Ramos (cell line): ENCODE measurements around the gene PLCH2.
"Not testable (repeated sequence)": the region's sequence is repeated elsewhere in the genome, so short reads cannot be mapped to it uniquely, and the experiment has no call there.

ENCODE experiments used
- in situ Hi-C: fragments of 300-500 bp; cut with MboI; formaldehyde crosslinking; loops from one replicate; pipeline ENCODE4 v1.14.3; 2022; ENCODE audit warnings: low sequenced_read_pairs; ENCODE audit not compliant: unreplicated experiment

PLCH2 gene

DNA sequence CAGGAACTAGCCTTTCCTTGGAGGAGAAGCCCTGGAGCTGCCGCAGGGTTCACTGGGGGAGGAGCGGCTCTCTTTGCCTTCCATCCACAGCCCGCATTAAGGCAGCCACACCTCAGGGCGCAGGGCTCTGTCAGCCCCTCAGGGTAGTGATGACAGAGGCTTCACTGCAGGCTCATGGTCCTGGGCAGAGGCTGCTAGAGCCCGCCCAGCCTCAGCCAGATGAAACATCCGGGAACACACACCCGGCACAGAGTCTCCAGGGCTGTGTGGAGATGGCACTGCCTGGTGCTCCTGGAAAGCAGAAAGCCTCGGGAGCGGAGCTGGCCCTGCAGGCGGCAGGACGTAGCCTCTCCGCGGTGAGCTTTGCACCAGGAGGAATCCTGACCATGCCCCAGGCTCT is 34.3 kb upstream of the PLCH2 start:
- in situ Hi-C loops = no loop called here

DNA sequence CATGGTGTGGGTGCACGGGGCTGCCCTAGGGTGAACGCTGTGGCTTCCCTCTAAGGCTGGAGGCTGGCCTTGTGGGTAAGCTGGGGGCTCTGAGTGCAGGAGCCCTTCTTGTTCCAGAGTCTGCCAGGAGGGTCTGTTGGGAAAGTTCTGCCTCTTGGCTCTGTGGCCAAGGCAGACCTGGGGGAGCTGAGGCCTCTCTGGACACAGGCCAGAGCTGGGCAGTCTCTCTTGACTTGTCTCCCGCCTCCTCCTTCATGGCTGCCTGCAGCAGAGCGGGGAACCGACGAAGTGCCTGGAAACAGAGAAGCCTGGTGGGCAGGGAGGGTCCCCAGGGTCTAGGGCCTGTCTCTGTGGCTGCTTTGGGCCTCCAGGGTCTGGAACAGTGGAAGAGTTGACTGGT is 33.4 kb upstream of the PLCH2 start:
- in situ Hi-C loops = no loop called here

DNA sequence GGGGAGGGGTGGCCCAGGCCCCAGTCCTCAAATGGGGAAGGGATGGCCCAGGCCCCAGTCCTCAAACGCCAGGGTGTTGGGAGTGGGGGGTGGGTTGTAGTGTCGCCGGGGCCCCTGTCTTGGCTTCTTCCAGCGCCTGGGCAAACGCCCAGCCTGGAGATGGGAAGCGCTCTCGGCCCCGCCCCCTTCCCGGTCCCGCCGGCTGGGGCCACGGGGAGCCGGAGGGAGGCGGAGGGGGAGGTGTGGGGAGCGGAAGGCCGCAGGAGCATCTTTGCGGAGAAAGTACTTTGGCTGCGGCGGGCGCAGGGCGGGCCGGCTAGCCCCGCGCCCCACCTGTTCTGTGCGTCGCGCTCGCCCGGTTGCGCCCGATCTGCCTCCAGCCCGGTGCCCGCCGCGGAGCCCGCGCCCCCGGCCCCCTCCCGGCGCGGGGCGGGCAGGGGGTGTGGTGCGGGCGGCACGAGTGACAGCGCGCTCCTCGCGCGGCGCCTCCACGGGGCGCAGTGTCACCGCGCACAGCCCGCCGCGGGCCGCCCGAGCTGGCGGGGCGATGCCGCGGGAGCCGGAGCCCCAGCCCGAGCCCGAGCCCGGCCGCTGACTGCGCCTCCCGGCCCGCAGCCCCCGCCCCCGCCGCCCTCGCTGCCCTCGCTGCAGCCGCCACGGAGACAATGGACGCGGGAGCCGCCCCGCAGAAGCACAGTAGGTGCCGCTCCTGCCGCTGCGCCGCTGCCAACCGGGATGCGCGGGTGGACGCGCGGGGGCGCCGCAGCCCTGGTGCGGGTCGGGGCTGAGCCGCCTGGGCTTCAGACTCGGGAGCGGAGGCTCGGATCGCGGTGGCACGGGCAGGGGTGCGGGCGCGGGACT is 32.6 kb upstream of the PLCH2 start:
- in situ Hi-C loops = no loop called here

DNA sequence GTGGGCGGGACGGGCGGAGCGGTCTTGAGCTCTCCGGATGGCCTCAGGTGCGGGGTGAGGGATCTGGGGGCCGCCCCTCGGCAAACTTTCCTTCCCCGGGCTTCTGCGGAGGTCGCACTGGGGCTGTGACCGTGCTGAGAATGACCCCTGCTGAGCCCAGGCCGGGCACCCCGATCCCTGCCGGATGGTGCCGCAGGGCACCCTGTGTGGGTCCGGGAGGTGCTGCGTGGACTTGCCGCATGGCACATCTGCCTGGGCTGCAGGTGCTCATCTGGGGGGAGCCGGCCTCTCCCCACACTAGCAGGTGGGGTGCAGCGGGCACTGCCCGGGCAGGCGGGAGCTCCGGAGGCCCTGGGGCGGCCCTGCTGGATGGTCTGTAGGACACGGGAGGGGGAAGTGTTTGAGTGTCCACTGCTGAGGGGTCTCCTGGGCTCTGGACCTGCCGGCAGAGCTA is 31.9 kb upstream of the PLCH2 start:
- in situ Hi-C loops = no loop called here

DNA sequence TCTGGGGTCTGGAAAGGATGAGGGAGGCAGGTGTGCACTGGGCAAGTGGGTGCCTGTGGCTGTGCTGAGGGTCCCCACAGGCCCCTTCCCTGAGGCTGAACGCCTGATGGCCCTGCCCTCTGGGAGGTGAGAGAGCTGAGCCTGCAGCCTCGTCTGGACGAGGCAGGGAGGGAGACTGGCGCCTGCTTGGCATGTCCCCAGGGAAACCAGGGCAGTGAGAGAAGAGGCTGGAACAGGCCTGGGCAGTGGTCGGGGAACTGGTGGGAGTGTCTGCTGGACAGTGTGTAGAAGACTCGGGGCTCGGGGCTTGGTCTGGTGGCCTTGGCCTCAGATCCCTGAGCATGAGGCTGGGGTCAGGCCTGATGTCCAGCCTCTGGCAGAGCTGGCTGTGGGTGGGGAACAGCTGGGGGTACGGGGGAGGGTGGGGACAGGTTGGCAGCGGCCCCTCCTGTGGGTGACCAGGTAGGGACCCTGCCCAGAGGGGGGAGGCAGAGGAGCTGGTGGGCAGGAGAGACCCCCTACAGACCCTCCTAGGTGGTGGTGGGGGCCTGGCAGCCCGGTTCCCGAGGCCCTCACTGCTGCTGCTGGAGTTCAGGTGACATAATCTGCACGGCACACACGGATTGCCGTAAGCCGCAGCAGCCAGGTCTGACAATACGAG is 30.8 kb upstream of the PLCH2 start:
- in situ Hi-C loops = no loop called here

DNA sequence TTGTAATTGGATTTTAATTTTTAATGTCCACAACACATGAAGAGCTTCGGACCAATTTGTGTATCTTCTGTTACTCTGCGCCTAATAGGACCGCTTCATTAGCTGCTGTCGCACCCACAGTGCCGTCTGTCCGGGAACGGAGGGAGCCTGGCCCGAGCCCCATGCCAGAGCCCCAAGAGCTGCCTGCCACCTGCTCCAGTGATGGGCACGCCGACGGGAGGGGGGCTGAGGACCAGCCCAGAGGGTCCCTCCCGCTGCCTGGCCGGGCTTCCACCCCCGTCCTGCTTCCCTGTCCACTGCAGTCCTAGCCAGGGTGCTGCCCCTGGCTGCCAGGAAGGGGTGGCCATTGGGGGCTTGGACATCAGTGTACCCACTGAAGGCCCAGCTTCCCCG is 30.3 kb upstream of the PLCH2 start:
- in situ Hi-C loops = no loop called here

DNA sequence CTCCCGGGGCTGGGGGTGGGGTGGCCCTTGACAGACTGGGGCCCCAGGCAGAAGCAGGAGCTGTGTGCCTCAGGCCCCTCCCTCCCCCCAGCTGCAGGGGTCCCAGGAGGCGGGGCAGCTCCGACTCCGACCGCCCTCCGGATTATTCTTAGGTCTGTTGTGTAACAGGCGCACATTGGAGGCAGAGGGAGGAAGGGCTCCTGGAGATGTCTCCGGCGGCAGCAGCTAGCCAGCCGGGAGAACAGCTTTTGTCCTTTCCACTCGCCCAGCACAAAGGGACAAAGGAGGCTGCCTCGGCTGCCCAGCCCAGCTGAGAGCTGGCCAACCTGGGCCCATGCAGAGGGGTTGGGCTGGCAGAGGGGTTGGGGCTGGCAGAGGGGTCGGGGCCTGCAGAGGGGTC is 29.7 kb upstream of the PLCH2 start:
- in situ Hi-C loops = no loop called here

DNA sequence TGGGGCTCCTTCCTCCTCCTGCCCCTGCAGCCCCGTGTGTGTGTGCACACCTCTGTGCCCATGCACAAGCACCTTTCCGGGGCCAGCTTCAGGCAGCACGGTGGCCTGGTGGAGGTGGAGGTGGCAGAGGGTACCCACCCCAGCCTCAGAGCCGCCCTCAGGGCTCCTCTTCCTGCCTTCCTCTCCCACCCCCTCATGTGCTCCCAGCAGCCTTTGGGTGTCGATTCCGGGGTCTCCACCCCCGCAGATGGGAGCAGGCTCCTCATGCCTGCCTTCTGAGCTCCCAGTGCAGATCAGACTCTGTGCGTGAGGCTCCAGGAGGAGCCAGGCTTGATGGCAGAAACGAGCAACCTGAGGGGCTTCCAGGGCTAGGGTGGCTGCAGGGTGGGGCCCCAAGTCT is 29.2 kb upstream of the PLCH2 start:
- in situ Hi-C loops = no loop called here

DNA sequence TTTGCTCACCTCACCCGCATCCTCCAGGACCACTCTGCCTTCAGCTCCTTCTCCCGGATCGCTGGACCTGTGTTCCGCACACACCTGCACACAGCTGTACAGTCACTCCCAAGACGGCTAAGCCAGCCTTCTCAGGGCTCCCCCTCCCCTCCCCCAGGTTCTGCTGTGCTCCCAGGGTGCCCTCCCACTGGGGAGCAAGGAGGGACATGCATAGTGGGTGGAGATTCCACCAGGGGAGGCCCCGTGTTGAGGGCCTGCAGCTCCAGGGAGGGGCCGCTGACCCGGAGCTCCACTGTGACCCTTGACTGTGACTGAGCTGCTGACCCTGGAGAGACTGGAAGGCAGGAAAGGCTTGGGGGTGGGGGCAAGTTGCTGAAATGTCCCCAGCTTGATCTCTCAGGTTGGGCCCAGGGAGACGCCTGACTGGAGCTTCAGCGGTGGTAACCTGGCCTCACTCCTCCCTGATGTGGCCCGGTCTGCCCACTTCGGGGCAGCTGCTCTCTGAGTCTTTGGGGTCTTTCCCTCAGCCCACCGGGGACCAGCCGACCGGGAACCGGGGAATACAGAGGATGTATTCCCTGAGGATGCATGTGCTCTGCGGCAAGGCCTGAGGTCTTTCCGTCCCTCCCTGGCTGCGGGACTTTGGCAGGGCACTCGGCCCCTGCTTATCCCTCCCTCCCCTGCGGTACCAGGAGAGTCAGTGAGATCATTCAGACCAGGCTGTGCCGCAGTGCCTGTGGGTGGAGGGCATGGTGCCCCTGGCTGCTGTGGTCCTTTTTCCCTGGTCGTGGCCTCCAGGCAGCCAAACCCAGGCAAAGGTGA is 28.6 kb upstream of the PLCH2 start:
- in situ Hi-C loops = no loop called here

DNA sequence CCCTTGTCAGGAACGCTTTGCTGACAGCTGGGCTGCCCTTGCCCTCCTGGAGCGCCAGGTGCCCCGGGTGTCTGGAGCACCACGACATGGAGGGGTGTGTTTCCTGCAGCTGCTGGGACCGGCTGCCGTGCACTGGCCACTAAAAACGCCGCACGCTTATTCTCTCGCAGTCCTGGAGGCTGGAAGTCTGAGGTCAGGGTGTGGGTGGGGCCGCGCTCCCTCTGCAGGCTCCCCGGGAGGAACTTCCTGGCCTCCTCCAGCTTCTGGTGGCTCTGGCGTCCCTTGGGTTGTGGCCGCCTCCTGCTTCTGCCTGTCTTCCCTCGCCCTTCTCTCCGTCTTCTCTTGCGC is 28.0 kb upstream of the PLCH2 start:
- in situ Hi-C loops = no loop called here

DNA sequence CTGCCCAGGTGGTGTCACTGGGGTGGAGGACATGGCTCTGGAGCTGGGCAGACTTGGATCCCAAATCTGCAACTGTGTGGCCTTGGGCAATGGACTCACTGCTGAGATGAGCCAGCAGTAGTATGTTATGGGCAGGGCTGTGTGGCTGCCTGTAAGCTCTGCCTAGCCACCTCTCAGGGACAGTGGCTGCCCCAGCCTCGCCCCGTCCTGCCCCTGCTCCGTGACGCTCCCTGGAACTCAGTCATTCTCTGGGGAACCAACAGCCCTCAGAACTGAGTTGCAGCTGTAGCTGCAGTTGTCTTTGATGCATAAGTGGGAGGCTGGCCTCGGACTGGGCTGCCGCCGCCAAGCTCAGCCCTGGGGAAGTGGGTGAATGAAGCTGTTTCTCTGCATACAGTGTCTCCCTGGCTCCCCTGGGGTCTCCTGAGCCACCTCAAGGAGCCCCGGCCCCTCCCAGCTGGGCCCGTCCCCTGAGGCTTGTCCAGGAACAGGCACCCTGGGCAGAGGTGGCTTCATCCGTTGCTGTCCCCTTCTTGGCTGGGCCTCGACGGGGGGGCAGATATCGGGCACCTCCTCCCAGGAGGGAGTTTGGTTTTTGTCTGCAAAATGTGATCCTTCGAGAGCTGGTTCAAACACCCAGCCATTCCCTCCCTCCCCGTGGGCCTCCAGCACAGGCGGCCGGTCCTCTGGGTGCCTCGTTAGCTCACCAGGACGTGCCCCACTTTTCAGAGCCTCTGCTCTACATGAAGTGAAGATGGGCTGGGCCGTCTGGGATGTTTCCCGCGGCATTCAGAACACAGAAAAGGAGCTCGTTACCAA is 26.2 kb upstream of the PLCH2 start:
- in situ Hi-C loops = no loop called here

DNA sequence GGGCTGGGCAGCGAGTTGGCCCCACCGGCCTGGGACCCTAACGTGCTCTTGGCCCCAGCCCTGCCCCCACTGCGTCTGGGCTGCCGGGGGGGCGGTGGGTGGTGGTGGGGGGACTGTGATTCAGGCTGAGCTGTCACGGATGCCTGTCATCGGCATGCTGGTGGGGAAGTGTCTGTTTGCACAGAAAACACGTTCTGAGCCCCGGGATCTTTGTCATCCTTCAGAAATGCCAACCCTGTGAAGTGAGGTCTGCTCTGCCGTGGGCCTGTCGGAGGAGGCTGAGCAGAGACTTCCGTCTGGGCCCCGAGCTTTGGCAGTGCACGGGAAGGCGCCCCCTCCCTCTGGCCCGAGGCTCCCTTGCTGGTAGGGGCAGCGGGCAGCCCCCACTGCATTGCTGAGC is 24.3 kb upstream of the PLCH2 start:
- in situ Hi-C loops = no loop called here

DNA sequence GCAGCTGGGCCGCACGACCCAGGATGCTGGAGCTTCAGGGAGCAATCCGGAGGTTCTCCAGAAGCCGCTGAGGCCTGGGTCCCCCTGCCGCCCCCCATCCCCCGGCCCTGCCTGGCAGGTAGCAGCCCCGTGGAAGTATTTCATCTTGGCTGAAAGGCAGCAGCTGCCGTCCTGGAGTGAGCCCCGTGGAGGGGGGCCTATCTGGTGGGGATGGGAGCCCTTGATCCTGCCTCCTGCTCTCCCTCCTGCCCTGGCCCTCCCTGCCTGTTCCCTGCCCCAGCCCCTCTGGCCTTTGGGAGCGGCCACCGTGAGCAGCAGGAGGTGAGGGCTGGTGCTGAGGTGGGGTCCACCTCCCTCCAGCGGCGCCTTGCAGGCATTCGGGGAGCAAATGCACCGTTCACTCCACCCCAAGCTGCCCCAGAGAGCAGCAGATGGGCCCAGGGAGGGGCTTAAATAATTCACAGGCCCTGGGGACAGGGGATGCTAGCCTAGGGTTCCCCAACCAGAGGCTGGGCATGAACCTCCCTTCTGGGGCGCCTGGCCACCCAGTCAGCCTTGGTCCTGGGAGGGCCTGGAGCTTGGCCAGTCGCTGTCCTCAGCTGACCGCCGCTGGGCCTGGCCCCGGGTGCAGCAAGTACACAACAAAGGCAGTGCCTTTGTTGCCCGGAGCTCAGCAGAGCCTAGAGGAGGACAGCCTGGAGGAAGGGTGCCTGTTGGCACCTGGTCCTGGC is 23.7 kb upstream of the PLCH2 start:
- in situ Hi-C loops = no loop called here

DNA sequence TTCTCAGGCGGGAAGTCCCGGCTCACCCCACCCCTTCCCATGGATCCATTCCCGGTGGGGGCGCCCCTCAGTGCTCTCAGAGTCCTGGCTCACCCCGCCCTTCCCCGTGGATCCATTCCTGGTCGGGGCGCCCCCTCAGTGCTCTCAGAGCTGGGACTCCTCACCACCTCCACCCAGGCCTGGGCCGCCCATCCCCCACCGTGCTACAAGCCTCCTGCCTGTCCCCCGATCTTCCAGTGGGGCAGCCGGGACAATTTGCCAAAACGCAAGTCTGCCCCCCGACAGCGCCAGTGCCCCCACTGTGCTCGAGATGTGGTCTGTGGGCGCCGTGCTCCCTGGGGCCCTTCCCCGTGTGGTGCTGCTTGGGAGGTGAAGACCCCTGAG is 23.2 kb upstream of the PLCH2 start:
- in situ Hi-C loops = no loop called here

DNA sequence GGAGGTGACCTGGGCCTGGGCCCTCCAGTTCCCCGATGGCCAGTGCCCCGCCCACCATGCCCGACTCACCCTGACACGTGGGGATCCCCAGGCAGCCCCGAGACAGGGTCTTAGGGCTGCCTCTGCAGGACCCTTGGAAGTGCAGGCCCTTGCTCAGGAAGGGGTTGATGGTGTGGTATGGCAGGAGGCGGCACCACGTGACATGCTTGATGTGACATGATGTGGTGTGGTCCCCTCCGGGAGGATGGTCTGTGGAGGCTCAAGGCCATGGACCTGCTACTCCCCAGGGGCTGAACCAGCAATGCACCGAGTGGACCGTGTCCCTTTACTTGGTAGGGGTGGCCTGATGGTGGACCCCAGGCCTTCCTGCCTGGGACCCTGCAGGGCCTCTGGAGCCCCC is 21.9 kb upstream of the PLCH2 start:
- in situ Hi-C loops = no loop called here

DNA sequence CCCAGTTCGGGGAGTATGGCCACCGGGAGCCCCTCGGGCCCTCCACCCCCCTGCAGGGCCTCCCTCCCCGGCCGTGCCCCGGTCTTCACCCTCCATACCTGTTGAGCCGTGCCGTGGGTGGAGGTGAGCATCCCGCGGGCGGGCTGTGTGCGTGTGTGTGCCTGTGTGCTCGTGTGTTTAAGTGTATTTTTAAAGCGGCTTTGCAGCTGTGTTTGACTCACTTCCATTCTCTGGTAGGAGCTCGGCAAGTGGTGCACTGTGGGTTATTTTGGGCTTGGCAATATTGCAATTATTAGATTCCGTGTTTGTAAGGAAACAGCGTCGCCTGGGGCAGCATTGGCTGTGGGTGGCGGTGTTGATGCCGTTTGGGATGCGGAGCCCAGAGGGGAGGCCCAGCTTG is 20.3 kb upstream of the PLCH2 start:
- in situ Hi-C loops = no loop called here

DNA sequence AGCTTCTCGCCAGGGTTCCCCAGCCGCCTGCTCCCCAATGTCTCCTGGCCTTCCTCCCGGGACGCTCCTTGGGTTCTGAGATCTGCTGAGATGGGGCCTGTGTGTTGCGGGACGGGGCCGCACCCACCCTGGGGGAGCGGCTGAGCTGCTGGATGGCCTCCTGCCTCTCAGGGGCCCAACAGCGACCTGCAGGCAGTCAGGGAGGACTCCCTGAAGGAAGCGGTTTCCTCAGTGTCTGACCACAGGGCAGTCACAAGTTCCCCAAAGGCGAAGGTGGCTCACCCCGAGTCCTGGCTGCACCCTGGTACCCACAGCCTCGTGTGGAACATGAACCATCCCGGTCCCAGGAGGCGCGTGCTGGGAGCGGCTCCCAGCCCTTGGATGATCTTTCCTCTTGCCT is 18.6 kb upstream of the PLCH2 start:
- in situ Hi-C loops = no loop called here

DNA sequence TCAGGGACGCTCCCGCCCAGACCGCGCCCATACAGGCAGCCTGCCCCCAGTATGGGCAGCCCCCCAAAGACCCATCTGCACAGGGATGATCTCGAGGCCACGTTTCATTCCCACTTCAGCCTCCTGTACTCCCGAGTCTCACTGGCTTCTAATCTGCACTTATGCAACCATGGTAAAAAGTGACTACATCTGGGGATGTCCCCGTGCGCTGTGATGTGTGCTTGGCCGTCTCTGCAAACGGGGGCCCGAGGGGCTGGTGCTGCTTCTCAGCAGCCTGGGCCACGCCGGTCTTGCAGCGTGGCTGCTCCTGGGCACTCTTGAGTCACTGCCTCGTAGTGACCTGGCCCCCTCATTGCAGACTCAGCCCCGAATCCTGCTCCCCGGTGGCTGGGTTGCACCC is 17.4 kb upstream of the PLCH2 start:
- in situ Hi-C loops = no loop called here

DNA sequence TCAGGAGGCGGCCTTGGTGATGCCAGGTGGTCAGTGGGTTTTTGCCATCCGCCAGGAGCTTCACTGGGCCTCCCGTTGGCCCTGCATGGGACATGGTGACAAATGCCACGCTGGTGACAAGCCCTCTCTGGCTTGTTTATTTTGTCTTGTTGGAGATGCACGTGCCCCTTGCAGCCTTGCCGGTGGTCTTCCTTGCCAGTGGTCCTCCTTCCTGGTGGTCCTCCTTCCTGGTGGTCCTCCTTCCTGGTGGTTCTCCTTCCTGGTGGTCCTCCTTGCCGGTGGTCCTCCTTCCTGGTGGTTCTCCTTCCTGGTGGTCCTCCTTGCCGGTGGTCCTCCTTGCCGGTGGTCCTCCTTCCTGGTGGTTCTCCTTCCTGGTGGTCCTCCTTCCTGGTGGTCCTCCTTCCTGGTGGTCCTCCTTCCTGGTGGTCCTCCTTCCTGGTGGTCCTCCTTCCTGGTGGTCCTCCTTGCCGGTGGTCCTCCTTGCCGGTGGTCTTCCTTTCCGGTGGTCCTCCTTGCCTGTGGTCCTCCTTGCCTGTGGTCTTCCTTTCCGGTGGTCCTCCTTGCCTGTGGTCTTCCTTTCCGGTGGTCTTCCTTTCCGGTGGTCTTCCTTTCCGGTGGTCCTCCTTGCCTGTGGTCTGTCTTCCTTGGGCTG is 16.9 kb upstream of the PLCH2 start:
- in situ Hi-C loops = not testable (repeated sequence)
